Stomach (tissue), 9 donors: Measurements from ENCODE around the gene PLS3. TPM values are rescaled to one million over a fixed set of nuclear protein-coding genes. Genes with fewer than 3 reads are reported as not detected.

Source experiments
- DNase-seq, 2 donors: peaks; one replicate each; pipeline versions ENCODE4 v3.0.0 to v3.0.0-alpha.2; 2013 to 2019
- H3K27ac ChIP-seq, 5 donors: fragments of 200-600 bp in 4 of 5; sonication (generic) in 4 of 5; one replicate each; pipeline ENCODE4 v1.5.1; 2013 to 2019; ENCODE audit warnings: mild to moderate bottlenecking in 1 of 5, moderate library complexity in 1 of 5
- H3K27me3 ChIP-seq, 3 donors: fragments of 200-600 bp; sonication (generic); one replicate each; pipeline ENCODE4 v1.5.1; 2017 to 2019; ENCODE audit warnings: mixed run types in 1 of 3
- H3K36me3 ChIP-seq, 4 donors: fragments of 200-600 bp; sonication (generic); 1 replicate in 3 of 4; 2 replicates in 1 of 4; pipeline ENCODE4 v1.5.1; 2016 to 2019
- H3K4me1 ChIP-seq, 4 donors: fragments of 200-600 bp; sonication (generic); one replicate each; pipeline ENCODE4 v1.5.1; 2016 to 2019
- H3K4me3 ChIP-seq, 4 donors: fragments of 200-600 bp; sonication (generic) in 3 of 4; one replicate each; pipeline ENCODE4 v1.5.1; 2016 to 2019; ENCODE audit warnings: mild to moderate bottlenecking in 1 of 4
- H3K9me3 ChIP-seq, 4 donors: fragments of 200-600 bp; sonication (generic); one replicate each; pipeline ENCODE4 v1.5.1; 2016 to 2019
- CTCF ChIP-seq, 7 experiments: fragments of 450-650 bp in 4 of 7; fragments of 200-600 bp in 3 of 7; sonication (generic) in 3 of 7; IDR thresholded peaks; one replicate each; pipeline ENCODE4 v1.5.1; 2016 to 2019; ENCODE audit warnings: antibody characterized with exemption in 7 of 7, control low read depth in 2 of 7, mild to moderate bottlenecking in 1 of 7
- EP300 ChIP-seq: sonication (generic); formaldehyde crosslinking; IDR thresholded peaks from one replicate; pipeline ENCODE4 v1.6.1; 2017; ENCODE audit warnings: antibody characterized with exemption
- POLR2A ChIP-seq, 4 donors: fragments of 450-650 bp; IDR thresholded peaks; one replicate each; pipeline ENCODE4 v1.6.1; 2016; ENCODE audit warnings: antibody characterized with exemption in 4 of 4, control low read depth in 2 of 4, mild to moderate bottlenecking in 1 of 4, moderate library complexity in 1 of 4
- POLR2AphosphoS5 ChIP-seq, 3 donors: sonication (generic); formaldehyde crosslinking; IDR thresholded peaks; one replicate each; pipeline ENCODE4 v1.6.1; 2016; ENCODE audit warnings: antibody characterized with exemption in 3 of 3
- WGBS, 5 donors: extraction: QIAGEN DNeasy Blood & Tissue Kit in 3 of 5; methylation state at CpG; one replicate each; pipeline versions ENCODE4 v1.1.5 to v1.1.7; 2013 to 2018; 5-methylcytosine and 5-hydroxymethylcytosine counted together
- intact Hi-C: fragments of 100-400 bp; cut with DNase I; formaldehyde crosslinking; loops from one replicate; pipeline ENCODE4 v1.15.1; 2023; ENCODE audit warnings: low total_unique reads
- polyA plus RNA-seq, 3 donors: library from polyadenylated mRNA; stranded (reverse); fragments of 200-250 nt; gene quantifications; one replicate each; pipeline ENCODE4 v1.2.3, GENCODE V29; 2013
- total RNA-seq, 5 donors: library from RNA; depleted of rRNA; stranded (reverse); fragments of >200 nt; gene quantifications; one replicate each; pipeline versions ENCODE4 v1.1.0 to v1.2.3, GENCODE V29; 2014 to 2016
- donor health status: healthy with polysubstance abuse.
- donor health status: Bipolar disorder and iron deficiency.
- donor health status: healthy.

The PLS3 gene
- total and polyA plus RNA-seq, 8 donors: 7.5 to 129 (median 41.6) TPM

- Histone ChIP-seq H3K27me3 (peaks cover 0 to 41% (median 5%) of the 10 kb centered on the region in 3 donors), H3K36me3 (no peaks in the 10 kb centered on the region), H3K27ac (peak overlapping the region; percentile 66 to 92 (median 89)), H3K4me3 (peak overlapping the region; percentile 54 to 64 (median 59)), H3K4me1 (peaks cover 0 to 15% (median 11%) of the 10 kb centered on the region in 4 donors), H3K9me3 (no peaks in the 10 kb centered on the region)
- WGBS, 5 donors: 15 to 41% (median 24%) methylated on average over 10 of the region's 10 CpGs
- TF ChIP-seq EP300 (no peak), CTCF (IDR thresholded peaks at IDR 0.05) (no peak), POLR2AphosphoS5 (IDR thresholded peaks at IDR 0.05) (no peak), POLR2A (IDR thresholded peaks at IDR 0.05) (no peak)
- intact Hi-C loops: no loop called here
- DNase-seq: peak in 1 of 2 donors; percentile 67
These were observed 580 bp upstream of the PLS3 start for GRCh38 chrX:115560211-115560977.

- TF ChIP-seq EP300 (no peak), POLR2AphosphoS5 (IDR thresholded peaks at IDR 0.05) (no peak)
- Histone ChIP-seq H3K4me1 (peaks cover 0 to 15% (median 11%) of the 10 kb centered on the region in 4 donors), H3K27ac (peak overlapping the region; percentile 66 to 92 (median 89)), H3K36me3 (no peaks in the 10 kb centered on the region), H3K9me3 (no peaks in the 10 kb centered on the region), H3K4me3 (peak overlapping the region; percentile 54 to 64 (median 59)), H3K27me3 (peaks cover 0 to 43% (median 5%) of the 10 kb centered on the region in 3 donors)
- intact Hi-C loops: no loop called here
- DNase-seq: peak; percentile 28 to 74
- 1 to 9% (median 2%) methylated on average over 22 to 55 of the region's 55 CpGs for WGBS, 5 donors
These were observed 868 bp downstream of the PLS3 start for GRCh38 chrX:115561605-115562479.

- peak overlapping the region; percentile 66 to 92 (median 89) for H3K27ac ChIP-seq
- H3K4me3 ChIP-seq: peak overlapping the region; percentile 54 to 64 (median 59)
- DNase-seq: peak in 1 of 2 donors; percentile 49
- peaks cover 0 to 15% (median 11%) of the 10 kb centered on the region in 4 donors for H3K4me1 ChIP-seq
- H3K9me3 ChIP-seq: no peaks in the 10 kb centered on the region
- H3K27me3 ChIP-seq: peaks cover 0 to 44% (median 5%) of the 10 kb centered on the region in 3 donors
- WGBS, 5 donors: 10 to 18% (median 13%) methylated on average over 9 of the region's 9 CpGs
- TF ChIP-seq POLR2A (IDR thresholded peaks at IDR 0.05) (no peak), EP300 (no peak), CTCF (IDR thresholded peaks at IDR 0.05) (no peak), POLR2AphosphoS5 (IDR thresholded peaks at IDR 0.05) (no peak)
- intact Hi-C loops: no loop called here
- no peaks in the 10 kb centered on the region for H3K36me3 ChIP-seq
These were observed 1.5 kb downstream of the PLS3 start for GRCh38 chrX:115562480-115562847.

GRCh38 chrX:115563633-115564162 is 2.7 kb downstream of the PLS3 start:
- intact Hi-C loops: no loop called here

More at GRCh38 chrX:115563633-115564162, 2.7 kb downstream of the PLS3 start:
- peak in 1 of 2 donors; percentile 10 for DNase-seq
- Histone ChIP-seq H3K4me3 (peak overlapping the region in 1 of 4 donors; percentile 59), H3K4me1 (peaks cover 0 to 15% (median 11%) of the 10 kb centered on the region in 4 donors), H3K9me3 (no peaks in the 10 kb centered on the region), H3K27me3 (peaks cover 0 to 36% (median 5%) of the 10 kb centered on the region in 3 donors), H3K36me3 (no peaks in the 10 kb centered on the region), H3K27ac (peak overlapping the region in 3 of 5 donors; percentile 41 to 90 (median 89))
- WGBS, 5 donors: 45 to 55% (median 47%) methylated on average over 4 of the region's 4 CpGs
- TF ChIP-seq POLR2A (IDR thresholded peaks at IDR 0.05) (no peak), POLR2AphosphoS5 (IDR thresholded peaks at IDR 0.05) (no peak), CTCF (IDR thresholded peaks at IDR 0.05) (no peak)
